Nephron (organoid): Measurements from ENCODE around the gene APPL2.

Experiments
- H3K27ac Mint-ChIP-seq, 3 experiments: 2 replicates each; pipeline ENCODE4 v1.8.0; 2020; ENCODE audit warnings: mixed read lengths in 3 of 3, mild to moderate bottlenecking in 2 of 3, moderate library complexity in 1 of 3
- H3K27me3 Mint-ChIP-seq: 2 replicates; pipeline ENCODE4 v1.8.0; 2021; ENCODE audit warnings: low read depth, mild to moderate bottlenecking, moderate library complexity, mixed read lengths
- H3K36me3 Mint-ChIP-seq: 2 replicates; pipeline ENCODE4 v1.8.0; 2020; ENCODE audit warnings: low read depth, mixed read lengths
- H3K4me1 Mint-ChIP-seq: 2 replicates; pipeline ENCODE4 v1.8.0; 2020; ENCODE audit warnings: mixed read lengths
- H3K4me3 Mint-ChIP-seq, 3 experiments: 2 replicates each; pipeline ENCODE4 v1.8.0; 2020; ENCODE audit warnings: mild to moderate bottlenecking in 3 of 3, mixed read lengths in 3 of 3, moderate library complexity in 2 of 3
- H3K9me3 Mint-ChIP-seq: 2 replicates; pipeline ENCODE4 v1.8.0; 2020; ENCODE audit warnings: mixed read lengths
- CTCF ChIP-seq, 3 experiments: fragments of 200-600 bp; sonication (generic); IDR thresholded peaks; one replicate each; pipeline ENCODE4 v1.5.0; 2021; ENCODE audit warnings: antibody characterized with exemption in 3 of 3; ENCODE audit not compliant: unreplicated experiment in 3 of 3

Gene APPL2

GRCh38 chr12:105223884-105224283 is 12.1 kb downstream of the APPL2 start:
- Mint-ChIP-seq H3K4me1 (peaks cover 5% of the 10 kb centered on the region), H3K27me3 (no peaks in the 10 kb centered on the region), H3K27ac (no peak overlapping the region), H3K9me3 (no peaks in the 10 kb centered on the region), H3K36me3 (peaks cover 60% of the 10 kb centered on the region), H3K4me3 (no peak overlapping the region)
- TF ChIP-seq CTCF (IDR thresholded peaks at IDR 0.05; ENCODE audit: unreplicated experiment in 3 of 3), result no peak

GRCh38 chr12:105223352-105223845 is 12.6 kb downstream of the APPL2 start:
- TF ChIP-seq CTCF (IDR thresholded peaks at IDR 0.05; ENCODE audit: unreplicated experiment in 3 of 3), result no peak
- H3K36me3 Mint-ChIP-seq, result peaks cover 55% of the 10 kb centered on the region
- no peaks in the 10 kb centered on the region for H3K27me3 Mint-ChIP-seq
- H3K9me3 Mint-ChIP-seq, result no peaks in the 10 kb centered on the region
- H3K4me1 Mint-ChIP-seq, result peaks cover 7% of the 10 kb centered on the region
- H3K27ac Mint-ChIP-seq, result no peak overlapping the region
- no peak overlapping the region for H3K4me3 Mint-ChIP-seq

GRCh38 chr12:105222726-105223351 is 13.1 kb downstream of the APPL2 start:
- Mint-ChIP-seq H3K4me1 (peaks cover 9% of the 10 kb centered on the region), H3K27ac (no peak overlapping the region), H3K9me3 (no peaks in the 10 kb centered on the region), H3K4me3 (no peak overlapping the region), H3K27me3 (no peaks in the 10 kb centered on the region), H3K36me3 (peaks cover 51% of the 10 kb centered on the region)
- TF ChIP-seq CTCF (IDR thresholded peaks at IDR 0.05; ENCODE audit: unreplicated experiment in 3 of 3), result no peak

GRCh38 chr12:105222284-105222655 is 13.7 kb downstream of the APPL2 start:
- no peak for TF ChIP-seq CTCF (IDR thresholded peaks at IDR 0.05; ENCODE audit: unreplicated experiment in 3 of 3)
- Mint-ChIP-seq H3K27me3 (no peaks in the 10 kb centered on the region), H3K9me3 (no peaks in the 10 kb centered on the region), H3K27ac (no peak overlapping the region), H3K36me3 (peaks cover 51% of the 10 kb centered on the region), H3K4me1 (peaks cover 9% of the 10 kb centered on the region), H3K4me3 (no peak overlapping the region)

GRCh38 chr12:105221583-105222283 is 14.2 kb downstream of the APPL2 start:
- no peaks in the 10 kb centered on the region for H3K9me3 Mint-ChIP-seq
- TF ChIP-seq CTCF (IDR thresholded peaks at IDR 0.05; ENCODE audit: unreplicated experiment in 3 of 3), result no peak
- H3K4me1 Mint-ChIP-seq, result peaks cover 9% of the 10 kb centered on the region
- H3K27ac Mint-ChIP-seq, result no peak overlapping the region
- peaks cover 55% of the 10 kb centered on the region for H3K36me3 Mint-ChIP-seq
- no peaks in the 10 kb centered on the region for H3K27me3 Mint-ChIP-seq
- no peak overlapping the region for H3K4me3 Mint-ChIP-seq

GRCh38 chr12:105220929-105221290 is 15.1 kb downstream of the APPL2 start:
- peaks cover 63% of the 10 kb centered on the region for H3K36me3 Mint-ChIP-seq
- no peak for TF ChIP-seq CTCF (IDR thresholded peaks at IDR 0.05; ENCODE audit: unreplicated experiment in 3 of 3)
- no peaks in the 10 kb centered on the region for H3K27me3 Mint-ChIP-seq
- no peak overlapping the region for H3K27ac Mint-ChIP-seq
- no peaks in the 10 kb centered on the region for H3K9me3 Mint-ChIP-seq
- H3K4me3 Mint-ChIP-seq, result no peak overlapping the region
- H3K4me1 Mint-ChIP-seq, result peaks cover 9% of the 10 kb centered on the region
